MM.1S (cell line): Measurements from ENCODE around the gene ZBTB5.

Source experiments
- CTCF ChIP-seq: fragments of 300-600 bp; sonication (generic); IDR thresholded peaks from 2 replicates; pipeline ENCODE4 v1.5.1; 2016; ENCODE audit warnings: antibody characterized with exemption, low read length, mixed read lengths
- EZH2phosphoT487 ChIP-seq: fragments of 300-600 bp; sonication (generic); IDR thresholded peaks from 2 replicates; pipeline ENCODE4 v1.6.1; 2018; ENCODE audit warnings: antibody characterized with exemption, low read length

- no peak for TF ChIP-seq CTCF
- no peak for TF ChIP-seq EZH2phosphoT487
Observed at GRCh38 chr9:37474438-37474837, 9.2 kb upstream of the ZBTB5 start.
